Measurements from ENCODE around the gene PRKCQ.
A peak's percentile ranks its signal among the peaks of the same experiment; 100 is the strongest.
"Not testable (repeated sequence)": the region's sequence is repeated elsewhere in the genome, so short reads cannot be mapped to it uniquely, and the experiment has no call there.

PRKCQ gene

DNA sequence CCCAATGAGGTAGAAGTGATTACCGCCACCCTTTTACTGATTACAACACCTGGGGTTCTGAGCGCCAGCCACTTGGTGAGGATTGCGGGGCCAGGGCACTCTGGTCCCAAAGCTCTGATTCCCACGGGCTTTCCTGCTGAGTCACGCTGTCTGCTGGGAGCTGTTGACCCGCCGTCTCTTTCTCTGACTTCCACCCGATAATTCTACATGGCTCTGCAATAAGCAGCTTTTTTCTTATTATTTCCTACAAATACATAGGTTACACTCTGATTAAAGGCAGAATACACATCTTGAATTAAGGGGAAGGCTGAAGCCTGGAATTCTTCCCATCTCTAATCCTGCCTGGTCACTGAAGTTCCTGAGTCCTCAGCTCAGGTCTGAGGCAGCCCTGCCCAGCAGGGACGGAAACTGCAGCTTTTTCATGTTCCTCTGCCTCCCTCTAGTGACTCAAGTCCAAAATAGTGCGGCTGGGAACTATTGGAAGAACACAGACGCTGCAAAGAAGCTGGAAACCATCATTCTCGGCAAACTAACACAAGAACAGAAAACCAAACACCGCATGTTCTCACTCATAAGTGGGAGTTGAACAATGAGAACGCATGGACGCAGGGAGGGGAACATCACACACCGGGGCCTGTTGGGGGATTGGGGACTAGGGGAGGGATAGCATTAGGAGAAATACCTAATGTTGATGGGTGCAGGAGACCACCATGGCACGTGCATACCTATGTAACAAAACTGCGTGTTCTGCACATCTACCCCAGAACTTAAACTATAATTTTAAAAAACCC, 178.3 kb downstream of the PRKCQ start:
- peak; percentile 52 for DNase-seq

DNA sequence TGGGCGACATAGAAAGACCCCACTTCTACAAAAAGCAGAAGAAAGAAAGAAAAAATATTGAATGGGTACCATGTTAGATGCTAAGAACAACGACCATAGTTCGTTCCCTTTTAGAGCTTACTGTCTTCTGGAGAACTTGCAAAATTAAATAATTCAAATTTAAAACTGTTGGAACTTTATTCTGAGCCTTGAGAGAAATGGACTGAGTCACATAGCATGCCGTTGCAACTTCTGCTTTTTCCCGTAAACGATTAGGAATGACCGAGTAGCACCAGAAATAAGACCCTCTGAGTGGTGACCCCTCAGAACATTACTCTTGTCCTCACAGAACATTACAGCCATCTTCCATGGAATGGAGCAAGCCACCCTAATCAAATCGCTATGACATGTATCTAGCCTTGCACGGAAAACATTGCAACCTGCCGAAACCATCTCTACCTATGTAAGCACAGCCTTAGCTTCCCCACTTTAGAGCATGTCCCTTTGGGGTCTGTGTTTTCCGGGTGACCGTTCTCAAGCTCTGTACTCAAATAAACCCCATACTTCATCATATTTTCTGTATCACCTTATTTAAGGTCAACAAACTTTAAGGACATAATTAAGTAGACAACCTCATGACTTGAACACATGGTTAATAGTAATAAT, 179.1 kb downstream of the PRKCQ start:
- DNase-seq: no peak

DNA sequence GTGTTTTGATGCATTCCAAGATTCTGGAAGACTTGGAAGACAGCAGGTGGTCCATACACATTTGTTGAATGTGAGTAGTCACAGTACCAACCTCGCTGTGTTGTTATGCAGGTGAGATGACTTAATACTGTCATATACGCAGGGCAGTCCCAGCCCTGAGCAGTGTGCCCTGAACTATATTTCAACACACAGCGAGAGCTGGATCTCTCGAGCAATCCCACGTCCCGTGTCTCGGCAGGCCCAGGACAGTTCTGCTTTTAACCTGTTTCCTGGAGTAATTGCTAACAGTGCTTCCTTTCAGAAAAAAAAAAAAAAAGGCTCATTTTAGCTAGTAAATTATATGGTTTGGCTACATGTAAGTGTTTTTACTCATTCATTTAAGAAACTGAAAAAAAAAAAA, 179.7 kb downstream of the PRKCQ start:
- DNase-seq: no peak

DNA sequence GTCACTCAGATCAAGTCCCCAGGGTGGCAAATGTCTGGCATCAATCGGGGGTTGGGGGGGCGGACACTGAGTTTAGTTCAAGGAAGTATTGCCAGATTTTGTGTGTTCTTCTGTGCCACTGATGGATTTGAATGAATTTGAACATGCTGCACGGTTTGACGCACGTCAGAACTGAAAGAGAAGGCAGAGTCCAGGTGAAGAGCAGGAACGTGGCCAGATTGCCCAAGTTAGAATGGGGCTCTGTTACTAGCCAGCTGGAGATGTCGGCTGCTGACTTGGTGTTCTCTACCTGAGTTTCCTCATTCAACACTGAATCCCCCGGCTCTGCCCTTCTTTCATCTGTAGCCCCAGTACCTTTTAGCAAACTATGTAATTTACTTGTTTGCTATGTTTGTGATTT, 180.2 kb downstream of the PRKCQ start:
- DNase-seq: no peak

DNA sequence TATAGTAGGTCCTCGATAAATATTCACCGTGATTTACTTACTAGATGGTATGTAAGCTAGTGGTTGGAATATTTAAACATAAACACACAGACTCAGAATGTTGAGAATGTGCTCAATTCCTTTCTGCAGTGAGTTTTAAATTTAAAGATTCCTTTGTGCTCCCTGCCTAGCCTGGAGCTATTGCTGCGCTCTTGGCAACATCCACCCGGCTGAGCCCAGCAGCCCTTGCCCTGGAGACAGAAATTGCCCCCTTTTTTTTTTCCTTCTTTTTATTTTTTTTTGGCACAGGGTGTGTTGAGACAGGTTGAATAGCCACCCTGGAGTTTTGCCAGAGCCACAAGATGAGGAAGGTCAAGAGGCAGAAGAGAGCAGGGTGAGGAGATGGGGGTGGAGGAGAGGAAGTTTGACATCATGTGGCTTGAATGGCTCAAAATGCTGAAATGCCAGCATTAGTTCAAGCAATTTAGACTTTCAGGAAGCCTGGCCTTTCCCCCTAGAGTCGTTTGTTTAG, 180.8 kb downstream of the PRKCQ start:
- DNase-seq: no peak

DNA sequence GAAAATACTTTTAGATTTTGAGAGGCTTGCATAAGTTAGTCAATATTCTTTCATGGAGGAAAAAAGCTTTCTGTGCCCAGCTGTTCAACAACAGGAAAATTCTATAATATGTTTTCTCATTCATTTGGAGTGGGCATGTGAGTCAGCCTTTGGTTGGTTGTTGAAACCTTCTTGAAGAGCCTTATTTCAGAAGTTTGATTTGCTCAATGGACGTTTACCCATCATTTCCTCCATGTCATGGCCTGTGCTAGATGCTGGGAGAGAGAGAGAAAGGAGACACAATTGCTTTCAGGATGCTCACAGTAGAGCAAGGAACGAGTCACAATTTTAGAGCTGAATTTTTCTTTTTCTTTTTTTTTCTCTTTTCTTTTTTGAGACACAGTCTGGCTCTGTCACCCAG, 181.7 kb downstream of the PRKCQ start:
- DNase-seq: no peak

DNA sequence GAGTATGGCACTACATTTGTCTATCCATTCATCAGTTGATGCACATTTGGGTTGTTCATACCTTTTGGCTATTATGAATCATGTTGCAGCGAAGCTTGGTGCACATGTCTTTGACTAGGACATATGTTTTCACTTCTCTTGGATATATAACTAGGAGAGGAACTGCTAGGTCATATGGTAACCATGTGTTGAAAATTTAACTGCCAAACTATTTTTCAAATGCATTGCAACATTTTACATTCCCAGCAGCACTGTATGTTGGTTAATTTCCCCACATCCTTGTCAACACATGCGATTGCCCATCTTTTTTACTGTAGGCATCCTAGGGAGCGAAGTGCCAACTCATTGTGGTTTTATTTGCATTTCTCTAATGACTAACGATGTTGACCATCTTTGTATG, 183.4 kb downstream of the PRKCQ start:
- DNase-seq: no peak

DNA sequence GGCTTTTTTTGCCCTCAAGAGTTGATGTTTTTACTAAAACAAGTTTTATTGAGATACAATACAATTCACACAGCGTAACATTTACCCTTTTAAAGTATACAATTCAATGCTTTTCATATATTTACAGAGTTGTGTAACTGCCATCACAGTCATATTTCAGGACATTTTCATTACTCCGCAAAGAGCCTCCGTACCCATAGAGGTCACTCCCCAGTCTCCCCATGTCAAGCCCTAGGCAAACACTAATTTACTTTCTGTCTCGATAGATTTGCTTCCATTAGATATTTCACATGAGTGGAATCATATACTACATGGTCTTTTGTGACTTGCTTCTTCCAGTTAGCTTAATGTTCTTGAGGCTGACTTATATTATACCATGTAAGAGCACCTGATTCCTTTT, 183.8 kb downstream of the PRKCQ start:
- no peak for DNase-seq

DNA sequence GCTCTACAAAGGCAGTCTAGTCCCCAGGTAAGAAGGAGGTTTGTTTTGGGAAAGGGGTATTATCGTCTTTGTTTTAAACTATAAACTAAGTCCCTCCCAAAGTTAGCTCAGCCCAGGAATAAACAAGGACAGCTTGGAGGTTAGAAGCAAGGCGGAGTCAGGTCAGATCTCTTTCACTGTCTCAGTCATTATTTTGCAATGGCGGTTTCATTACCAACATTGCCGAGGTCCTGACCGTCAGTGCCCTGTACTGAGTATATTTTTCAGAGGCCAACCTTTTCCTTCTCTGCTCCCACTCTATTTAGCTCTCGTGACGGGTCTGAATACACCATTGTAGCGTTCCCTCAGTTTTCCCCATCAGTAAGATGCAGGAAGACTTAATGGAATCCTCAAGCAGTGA, 184.5 kb downstream of the PRKCQ start:
- no peak for DNase-seq

DNA sequence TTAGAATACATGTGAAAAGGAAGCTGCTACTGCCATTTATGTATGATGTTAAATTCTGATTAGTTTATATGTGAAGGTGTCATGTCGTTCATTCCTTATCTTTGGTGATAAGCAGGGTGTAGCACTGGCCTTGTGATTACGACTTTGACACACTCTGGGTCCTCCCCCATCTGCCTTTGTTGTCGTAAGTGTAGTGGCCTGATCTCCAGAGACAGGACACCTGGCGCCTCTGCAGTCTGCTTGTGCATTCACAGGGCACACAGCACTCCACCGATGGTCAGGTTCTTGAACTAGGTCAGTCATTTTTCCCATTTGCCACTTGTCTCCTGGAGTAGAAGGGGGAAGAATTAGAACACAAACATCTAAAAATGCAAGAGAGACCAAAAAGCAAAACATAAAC, 186.0 kb downstream of the PRKCQ start:
- no peak for DNase-seq

DNA sequence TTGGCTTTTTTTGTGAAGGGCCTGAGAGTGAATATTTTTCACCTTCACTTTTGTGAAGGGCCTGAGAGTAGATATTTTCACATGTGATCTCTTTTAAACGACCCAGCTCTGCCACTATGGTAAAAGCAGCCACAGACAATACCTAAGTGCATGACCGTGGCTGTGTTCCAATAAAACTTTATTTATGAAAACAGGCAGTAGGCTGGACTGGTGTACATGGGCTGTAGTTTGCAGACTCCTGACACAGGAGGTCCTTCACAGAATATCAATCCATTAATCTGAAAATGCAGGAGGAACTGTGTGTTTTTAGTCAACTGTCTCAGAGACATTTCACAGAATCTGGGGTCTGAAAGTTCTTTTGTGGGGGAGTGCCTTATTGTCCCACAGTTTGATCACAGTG, 186.9 kb downstream of the PRKCQ start:
- no peak for DNase-seq

DNA sequence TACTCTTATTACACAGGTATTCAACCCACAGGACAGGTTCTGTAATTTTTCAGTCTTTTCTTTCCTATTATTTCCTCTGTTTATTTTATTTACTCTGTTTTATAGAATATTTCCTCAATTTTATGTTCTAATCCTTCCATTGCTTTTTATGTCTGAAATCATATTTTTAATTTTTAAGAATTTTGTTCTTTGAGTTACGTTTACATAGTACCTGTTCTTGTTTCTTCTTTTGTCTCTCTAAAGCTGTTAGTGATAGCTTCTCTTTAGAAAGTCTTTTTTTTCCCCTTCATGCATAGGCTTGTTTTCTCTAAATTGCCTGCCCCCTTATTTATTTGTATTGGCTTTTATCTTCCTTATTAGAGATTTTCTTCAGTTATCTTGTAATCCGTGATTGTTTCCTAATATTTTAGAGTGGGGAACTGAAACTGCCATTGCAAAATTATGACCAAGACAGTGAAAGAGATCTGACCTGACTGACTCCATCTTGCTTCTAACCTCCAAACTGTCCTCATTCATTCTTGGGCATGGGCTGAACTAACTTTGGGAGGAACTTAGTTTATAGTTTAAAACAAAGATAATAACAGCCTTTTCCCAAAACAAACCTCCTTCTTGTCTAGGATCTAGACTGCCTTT, 189.7 kb downstream of the PRKCQ start:
- DNase-seq: no peak

DNA sequence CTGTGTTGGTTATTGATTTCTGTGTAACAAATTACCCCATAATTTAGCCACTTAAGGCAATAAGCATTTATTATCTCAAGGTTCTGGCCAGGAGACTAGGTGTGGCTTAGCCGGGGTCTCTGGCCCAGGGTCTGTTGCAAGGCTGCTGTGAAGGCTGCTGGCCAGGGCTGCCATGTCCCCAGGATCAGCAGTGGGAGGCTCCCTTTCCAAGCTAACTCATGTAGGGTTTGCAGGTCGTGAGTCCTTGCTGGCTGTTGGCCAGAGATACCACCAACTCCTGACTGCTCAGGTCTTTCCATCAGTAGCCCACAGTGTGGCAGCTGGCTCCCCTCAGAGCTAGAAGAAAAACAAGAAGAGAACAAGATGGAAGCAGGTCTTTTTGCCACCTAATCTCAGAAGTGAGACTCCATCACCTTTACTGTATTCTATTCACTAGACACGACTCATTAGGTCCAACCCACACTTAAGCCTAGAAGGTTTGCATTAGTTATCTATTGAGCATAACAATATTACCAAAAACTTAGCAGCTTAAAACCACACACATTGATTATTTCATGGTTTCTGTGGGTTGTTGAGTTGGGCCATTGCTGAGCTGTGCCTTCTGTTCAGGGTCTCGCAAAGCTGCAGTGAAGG, 191.7 kb downstream of the PRKCQ start:
- DNase-seq: no peak

DNA sequence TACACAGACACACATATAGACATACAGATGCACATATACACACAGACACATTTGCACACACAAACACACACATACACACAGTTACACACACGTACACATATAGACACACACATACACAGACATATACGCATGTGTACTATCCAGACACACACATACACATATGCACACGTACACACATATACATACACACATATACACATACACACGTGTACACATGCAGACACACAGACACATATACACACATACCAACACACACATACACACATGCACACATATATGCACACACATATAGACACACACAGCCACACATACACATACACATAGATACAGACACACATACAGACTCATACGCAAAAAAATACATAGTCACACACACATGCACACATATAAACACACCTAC, 193.1 kb downstream of the PRKCQ start:
- DNase-seq: no peak

DNA sequence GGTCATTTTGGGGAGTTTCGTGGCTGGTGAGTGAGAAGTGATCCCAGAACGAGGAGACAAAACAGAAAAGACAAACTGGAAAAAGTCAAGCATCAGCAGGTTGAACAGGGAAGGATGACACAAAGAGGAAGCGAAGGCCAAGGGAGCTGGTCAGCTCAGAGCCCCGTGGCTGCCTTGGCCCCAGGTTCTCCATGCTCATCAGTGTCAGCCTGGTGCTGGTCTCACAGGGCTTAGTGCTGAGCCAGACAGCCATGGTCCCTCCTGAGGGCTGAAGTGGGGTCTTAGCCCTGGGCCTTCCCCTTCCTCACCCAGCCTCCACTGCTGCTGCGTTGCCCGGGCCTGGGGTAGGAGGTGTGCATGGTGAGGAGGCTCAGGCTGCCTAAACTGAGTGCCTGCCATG, 193.7 kb downstream of the PRKCQ start:
- DNase-seq: no peak

DNA sequence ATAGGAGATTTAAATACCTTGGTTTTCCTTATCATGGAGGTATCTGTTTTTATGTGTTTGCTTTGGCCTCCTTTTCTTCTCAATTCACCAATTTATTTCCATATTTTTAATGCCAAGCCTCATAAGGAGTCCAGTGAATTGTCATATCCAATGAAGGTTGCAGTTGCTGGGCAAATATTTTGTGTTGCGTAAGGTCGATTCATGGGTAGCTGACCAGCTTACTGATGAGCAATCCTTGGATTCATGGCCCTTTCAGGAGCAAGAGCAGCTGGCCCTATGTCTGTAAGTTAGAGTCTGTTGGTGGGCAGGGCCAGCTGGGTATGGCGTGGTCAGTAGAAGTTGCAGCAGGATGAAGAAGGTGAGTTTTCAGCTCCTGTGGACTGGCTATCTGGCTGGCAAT, 194.4 kb downstream of the PRKCQ start:
- no peak for DNase-seq

DNA sequence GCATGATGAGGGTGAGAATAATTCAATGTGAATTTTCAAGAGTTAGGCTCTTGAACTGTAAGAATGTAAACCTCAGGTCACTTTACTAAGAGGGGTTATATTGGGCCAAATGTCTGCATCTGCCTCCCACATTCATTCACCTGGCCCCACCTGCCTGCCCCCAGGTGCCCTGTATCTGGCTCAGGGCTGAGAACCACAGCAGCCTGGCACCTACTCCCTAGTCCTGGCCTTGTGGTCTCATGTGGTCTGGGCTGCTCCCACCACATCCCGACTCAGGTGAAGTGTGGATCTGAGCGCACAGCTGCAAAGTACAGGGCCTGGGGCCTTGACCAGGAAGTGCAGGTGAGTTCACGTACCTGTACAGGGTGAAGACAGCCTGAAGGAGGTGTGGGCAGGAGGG, 195.2 kb downstream of the PRKCQ start:
- DNase-seq: no peak

DNA sequence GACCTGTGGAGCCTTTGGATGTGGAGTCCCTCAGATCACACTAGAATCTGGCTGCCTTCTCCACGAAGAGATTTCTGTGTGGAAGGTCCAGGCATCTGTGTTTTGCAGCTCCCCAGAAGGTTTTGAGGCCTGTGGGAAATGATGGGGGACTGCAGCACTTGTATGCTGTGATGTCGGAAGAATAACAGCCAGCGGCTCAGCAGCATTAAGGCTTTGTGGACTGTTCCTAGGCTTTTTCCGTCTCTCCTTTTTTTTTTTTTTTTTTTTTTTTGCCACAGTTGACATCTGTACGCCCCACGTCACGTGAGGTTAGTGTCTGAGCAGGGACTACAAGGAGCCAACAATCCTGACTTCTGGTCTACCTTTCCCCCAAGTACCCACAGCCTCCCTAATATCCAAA, 196.0 kb downstream of the PRKCQ start:
- no peak for DNase-seq

DNA sequence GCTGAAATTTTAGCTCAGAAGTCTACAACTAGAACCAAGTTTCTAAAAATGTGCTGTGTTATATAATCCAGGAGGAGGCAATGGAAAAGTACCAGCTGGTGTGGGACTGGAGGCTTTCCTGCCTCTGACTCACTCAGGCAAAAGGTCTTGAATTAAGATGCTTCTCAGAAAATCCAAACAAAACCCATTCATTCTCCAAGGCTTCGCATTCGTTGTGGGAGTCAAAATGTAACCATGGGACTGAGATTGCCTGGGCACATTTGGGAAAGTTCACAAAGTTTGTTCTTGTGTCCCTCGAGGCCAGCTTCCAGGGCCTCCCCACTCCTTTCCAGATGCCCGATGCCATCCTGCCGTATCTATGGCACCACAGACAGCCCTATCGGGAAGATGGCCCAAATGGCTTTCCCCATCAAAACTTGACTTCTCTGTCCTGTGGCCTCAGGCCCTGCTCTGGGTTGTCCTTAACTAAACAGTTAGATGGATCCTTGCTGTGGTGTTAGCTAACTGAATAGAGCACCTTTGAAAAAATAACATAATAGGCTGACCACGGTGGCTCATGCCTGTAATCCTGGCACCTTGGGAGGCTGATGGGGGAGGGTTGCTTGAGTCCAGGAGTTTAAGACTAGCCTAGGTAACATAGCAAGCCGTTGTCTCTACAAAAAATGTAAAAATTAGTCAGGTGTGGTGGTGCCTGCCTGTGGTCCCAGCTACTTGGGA, 196.8 kb downstream of the PRKCQ start:
- no peak for DNase-seq

DNA sequence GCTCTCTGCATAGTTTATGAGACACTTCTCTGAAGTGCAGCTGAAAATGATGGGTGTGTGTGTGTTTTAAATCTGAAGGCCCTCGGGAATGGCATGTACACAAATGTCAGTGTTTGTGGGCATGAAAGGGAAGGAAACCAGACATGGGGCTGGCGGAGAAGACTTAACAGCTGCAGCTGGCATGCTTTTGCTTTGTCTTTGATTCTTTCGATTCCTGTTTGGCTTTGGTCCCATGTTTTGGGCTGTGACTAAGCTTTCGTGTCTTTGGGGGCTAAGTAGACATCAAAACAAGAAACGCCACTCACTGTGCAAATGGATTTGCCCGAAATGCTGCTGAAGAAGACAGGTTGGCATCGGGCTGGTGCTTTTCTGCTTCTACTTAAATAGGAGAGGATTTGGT, 198.0 kb downstream of the PRKCQ start:
- peak; percentile 52 for DNase-seq

DNA sequence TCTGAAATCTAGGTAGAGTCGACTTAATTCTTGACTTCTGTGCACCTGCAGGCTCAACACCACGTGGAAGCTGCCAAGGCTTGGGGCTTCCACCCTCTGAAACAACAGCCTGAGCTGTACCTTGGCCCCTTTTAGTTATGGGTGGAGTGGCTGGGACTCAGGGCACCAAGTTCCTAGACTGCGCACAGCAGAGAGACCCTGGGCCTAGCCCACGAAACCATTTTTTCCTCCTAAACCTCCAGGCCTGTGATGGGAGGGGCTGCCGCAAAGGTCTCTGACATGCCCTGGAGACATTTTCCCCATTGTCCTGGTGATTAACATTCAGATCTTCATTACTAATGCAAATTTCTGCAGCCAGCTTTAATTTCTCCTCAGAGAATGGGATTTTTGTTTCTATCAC, 199.6 kb downstream of the PRKCQ start:
- not testable (repeated sequence) for DNase-seq

DNA sequence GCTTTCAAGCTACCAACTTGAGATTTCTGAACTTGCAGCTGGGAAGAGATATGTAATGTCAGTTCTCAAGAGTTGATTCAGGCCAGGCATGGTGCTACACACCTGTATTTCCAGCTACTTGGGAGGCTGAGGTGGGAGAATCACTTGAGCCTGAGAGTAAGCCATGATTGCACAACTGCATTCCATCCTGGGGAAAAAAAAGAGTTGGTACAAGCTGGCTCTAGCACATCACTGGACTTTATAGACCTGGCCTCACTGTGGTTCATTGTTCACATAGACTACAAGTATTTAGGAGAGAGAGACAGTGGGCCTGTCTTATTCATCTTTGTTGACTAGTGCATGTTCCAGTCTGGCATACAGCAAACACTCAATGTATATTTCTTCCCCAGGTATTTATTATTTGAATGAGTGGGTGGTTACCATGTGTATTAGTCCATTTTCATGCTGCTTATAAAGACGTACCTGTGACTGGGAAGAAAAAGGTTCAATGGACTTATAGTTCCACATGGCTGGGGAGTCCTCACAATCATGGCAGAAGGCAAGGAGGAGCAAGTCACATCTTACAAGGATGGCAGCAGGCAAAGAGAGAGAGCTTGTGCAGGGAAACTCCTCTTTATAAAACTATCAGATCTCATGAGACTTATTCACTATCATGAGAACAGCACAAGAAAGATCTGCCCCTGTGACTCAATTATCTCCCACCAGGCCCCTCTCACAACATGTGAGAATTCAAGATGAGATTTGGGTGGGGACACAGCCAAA, 200.9 kb downstream of the PRKCQ start:
- DNase-seq: no peak
